ENCODE results near the gene A3GALT2.

The A3GALT2 gene

GRCh38 chr1:33272509-33272908 lies 48.4 kb downstream of the A3GALT2 start:
- no peak for DNase-seq (ENCODE audit: low spot score)

DNA sequence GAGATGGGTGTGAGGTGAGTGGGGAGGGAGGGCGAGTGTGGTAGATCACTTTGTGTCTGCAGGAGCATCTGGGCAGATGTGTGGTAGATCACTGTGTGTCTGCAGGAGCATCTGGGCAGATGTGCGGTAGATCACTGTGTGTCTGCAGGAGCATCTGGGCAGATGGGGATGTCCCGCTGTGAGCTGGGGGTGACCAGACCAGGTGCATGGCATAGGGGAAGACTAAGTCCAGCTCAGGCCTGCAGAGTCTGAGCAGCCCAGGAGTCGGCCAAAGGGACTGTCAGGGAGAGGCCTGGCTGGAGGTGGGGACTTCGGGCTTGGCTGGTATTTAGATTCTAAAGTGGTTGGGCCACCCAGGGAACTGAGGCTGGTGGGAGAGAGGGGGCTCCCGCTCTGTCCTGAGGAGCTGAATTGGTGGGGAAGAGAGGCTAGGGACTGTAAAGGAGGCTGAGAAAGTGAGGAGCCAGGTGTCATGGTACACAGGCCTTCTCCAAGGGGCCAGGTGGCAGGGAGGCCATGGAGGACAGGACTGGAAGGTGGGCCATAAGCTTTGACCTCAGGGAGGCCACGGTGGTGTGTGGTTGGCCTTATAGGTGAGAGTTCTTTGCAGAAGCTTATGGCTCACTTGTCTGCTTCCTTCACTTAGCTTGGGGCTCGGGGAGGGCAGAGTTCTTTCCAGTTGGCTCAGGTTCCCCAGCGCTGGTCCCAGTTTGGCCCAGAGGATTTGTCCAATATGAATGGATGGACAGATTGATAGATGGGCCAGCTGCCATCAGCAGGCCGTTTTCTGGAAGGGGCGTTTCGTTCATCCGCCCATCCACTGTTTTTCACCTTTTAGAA lies 49.0 kb downstream of the A3GALT2 start:
- no peak for DNase-seq (ENCODE audit: low spot score)

DNA sequence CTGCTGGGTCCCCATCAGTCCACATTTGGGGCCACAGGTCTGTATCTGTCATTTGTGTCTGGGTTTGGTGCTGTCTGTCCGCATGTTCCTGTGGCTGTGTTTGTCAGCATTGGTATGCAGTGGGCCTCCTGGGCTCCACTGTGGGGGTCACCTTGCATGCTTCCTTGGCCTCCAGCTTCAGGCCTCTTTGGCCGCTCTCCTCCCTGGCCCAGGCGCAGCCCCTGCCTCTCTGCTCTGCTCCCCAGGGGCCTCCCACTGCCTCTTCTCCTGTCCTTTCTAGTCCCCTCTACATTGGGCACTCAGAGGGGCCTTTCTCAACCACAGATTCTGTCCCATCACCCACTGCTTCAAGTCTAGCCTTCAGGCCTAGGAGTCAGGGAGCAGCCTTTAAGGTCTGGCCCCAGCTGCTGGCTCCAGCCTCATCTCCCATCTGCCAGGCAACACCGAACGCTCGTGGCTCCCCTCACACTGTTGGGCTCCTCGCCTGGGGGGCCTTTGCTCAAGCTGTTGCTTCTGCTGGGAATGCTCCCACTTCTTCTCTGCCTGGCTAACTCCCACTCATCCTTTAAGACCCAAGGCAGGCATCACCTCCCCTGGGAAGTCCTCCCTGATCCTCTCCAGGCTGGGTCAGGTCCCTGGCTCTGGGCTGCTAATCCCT lies 50.0 kb downstream of the A3GALT2 start:
- no peak for DNase-seq (ENCODE audit: low spot score)

- DNase-seq (ENCODE audit: low spot score), result no peak
Measured at GRCh38 chr1:33270379-33270778, 50.5 kb downstream of the A3GALT2 start.

DNA sequence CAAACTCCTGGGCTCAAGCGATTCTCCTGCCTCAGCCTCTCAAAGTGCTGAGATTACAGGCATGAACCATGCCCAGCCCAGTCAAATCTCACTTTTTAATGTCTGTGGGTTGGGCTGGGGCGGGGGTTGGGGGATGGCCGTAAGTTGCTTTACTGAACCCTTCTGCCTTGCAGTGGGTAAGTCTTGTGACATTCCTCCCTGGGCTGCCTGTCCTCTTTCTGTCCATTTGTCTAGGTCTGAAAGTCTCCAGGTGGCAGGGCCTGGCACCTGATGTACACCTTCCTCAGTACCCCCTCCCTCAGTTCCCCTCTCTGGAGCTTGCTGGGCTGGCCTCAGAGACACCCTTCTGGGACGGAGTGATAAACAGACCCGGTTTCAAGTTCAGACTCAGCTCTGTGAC lies 51.3 kb downstream of the A3GALT2 start:
- DNase-seq (ENCODE audit: low spot score), result no peak

DNA sequence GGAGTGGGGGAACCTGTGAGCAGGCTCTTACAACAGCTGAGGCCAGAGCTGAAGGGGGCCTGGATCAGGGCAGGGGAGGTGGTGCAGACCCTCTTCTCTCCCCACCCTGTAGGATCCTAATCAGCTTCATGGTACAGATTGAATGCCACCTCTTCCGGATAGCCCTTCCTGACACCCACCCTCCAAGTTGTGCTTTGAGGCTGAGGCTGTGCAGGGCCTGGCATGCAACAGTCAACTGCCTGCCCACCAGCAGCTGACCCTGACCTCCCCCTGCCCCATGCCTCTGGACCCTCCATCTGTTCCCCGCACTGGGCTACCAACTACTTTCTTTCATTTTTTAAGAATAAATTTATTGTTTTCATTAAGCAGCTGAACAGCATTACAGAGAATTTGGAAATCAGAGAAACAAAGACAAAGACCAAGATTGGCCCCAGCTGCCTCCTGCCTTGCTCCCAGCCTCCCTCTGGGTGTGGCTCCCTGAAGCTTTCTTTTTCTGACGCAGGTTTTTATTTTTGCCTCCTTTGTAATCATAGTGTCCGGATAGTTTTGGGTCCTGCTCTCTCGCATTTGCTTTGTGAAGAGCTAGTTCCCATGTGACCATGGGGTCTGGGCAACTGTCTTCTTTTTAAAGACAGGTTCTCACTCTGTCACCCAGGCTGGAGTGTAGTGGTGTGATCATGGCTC lies 51.8 kb downstream of the A3GALT2 start:
- DNase-seq (ENCODE audit: low spot score), result no peak

DNA sequence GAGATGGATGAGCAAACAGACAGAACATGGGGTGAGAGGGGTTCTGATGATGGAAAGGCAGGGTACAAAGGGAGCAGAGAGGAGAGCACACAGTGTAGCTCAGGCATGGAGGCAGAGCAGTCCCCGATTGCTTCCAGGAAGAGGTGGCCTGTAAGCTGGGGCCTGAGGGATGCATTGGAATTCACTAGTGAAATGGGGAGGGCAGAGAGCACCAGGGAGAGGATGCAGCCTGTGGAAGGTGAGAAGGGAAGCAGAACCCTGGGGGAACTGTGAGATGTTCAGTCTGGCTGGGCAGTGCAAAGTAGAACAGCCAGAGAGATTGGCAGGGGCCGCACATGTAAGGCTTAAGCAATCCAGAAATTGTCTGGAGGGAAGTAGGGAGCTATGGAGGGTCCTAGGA lies 52.4 kb downstream of the A3GALT2 start:
- no peak for DNase-seq (ENCODE audit: low spot score)

GRCh38 chr1:33267468-33268205 lies 53.3 kb downstream of the A3GALT2 start:
- DNase-seq (ENCODE audit: low spot score), result peak; percentile 34

- DNase-seq (ENCODE audit: low spot score), result no peak
Measured at GRCh38 chr1:33266766-33267165, 54.1 kb downstream of the A3GALT2 start.

DNA sequence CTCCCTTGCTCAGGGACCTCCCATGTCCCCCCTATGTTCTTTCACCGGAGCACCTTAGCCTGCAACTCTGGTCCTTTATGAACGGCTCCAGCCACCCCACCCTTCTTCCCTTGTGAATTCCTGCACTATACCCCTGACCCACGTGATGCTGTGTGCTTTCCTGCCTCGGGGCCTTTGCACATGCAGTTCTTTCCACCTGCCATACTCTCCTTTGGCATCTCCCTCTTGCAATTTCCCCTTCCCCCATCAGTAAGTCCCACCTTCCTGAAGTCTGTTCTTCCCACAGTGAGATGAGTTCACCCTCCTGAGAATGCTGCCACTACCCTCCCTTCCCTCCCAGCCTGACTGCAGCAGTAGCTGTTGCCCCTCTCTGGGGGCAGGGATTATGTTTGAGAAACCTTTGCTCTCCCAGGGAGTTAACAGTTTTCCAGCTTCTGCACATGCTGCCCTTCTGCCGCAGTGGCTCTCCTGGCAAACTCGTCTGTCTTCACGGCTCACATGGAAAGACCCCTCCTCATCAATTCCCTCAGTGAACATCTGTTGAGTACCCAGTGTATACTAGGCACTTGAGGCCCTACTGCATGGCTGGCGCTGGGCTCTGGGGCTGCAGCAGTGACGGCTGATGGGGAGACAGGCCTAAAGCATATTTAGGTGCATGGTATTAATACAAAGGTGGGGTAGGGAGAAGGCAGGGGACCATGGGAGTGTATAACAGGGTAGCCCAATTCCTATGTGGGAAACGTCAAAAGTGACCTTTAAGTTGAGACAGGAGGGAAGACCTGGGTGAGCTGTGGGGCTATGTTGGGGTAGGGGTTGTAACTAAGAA lies 54.9 kb downstream of the A3GALT2 start:
- DNase-seq (ENCODE audit: low spot score), result no peak

- no peak for DNase-seq (ENCODE audit: low spot score)
Measured at GRCh38 chr1:33263890-33264504, 56.9 kb downstream of the A3GALT2 start.

- DNase-seq (ENCODE audit: low spot score), result no peak
Measured at GRCh38 chr1:33261344-33261743, 59.6 kb downstream of the A3GALT2 start.

GRCh38 chr1:33260439-33260838 lies 60.5 kb downstream of the A3GALT2 start:
- no peak for DNase-seq (ENCODE audit: low spot score)

- DNase-seq (ENCODE audit: low spot score), result no peak
Measured at GRCh38 chr1:33259879-33260278, 61.0 kb downstream of the A3GALT2 start.

GRCh38 chr1:33258788-33259274 lies 62.1 kb downstream of the A3GALT2 start:
- DNase-seq (ENCODE audit: low spot score), result no peak

GRCh38 chr1:33257772-33258712 lies 62.9 kb downstream of the A3GALT2 start:
- DNase-seq (ENCODE audit: low spot score), result peak; percentile 15

DNA sequence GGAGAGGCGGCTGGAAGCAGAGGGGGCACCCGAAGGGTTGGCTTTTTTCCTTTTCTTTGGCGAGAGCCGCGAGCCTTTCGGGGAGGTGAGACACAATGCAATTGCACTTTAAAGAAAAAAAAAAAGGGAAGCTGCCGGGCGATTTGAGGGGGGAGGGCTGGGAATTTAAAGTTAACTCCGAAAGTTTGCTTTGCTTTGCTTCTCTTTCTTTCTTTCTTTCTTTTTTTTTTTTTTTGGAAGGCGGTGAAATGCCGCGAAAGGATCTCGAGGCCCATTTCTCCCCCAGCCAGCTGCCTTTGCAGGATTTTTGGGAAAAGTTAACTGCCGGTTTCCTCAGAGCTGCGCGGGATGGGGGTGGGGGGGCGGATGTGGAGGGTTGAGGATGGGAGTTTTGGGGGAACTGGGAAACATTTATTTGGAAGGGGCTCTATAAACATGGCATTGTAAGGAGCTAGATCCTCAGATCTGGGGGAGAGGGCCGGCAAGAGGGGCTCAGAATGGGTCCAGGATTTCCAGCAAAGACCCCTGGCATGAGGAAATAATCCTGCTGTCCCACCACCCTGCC lies 63.6 kb downstream of the A3GALT2 start:
- no peak for DNase-seq (ENCODE audit: low spot score)

Data from kidney tubule cell (primary cell).